ENCODE measurements around the gene PCDH1.
A peak's percentile ranks its signal among the peaks of the same experiment; 100 is the strongest.

PCDH1 gene

GRCh38 chr5:141852448-141852847 is 25.8 kb downstream of the PCDH1 start:
- DNase-seq = no peak

DNA sequence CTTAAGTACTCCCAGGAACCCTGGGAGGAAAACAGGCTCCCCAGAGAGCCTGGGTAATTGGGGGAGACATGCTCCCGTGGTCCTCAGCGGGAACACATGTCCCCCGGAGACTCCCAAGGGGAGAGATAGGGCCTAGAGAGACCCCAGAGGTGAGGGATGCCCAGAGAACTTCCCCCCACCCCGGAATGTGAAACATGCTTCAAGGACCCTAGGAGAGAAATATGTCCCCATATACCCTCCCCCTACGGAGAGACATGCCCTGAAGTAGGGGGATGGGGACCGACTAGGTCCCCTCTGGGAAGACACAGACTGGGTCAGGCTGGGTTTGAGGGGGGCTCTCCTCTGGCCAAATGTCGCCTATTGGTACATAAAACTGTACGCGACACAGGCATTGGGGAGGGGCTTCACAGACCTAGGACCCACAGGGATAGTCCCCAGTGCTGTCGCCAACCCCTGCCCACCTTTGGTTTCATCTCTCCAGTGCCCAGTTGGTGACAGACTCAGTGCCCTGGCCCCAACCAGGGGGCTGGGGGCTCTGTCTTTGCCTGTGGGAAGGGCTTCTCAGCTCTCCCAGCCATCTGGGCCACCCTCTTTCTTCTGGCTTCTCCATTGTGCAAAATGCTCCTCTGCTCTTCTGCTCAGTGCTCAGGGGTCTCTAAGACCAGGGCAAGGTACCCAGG is 26.9 kb downstream of the PCDH1 start:
- DNase-seq = no peak

GRCh38 chr5:141850786-141851185 is 27.4 kb downstream of the PCDH1 start:
- no peak for DNase-seq

GRCh38 chr5:141850244-141850768 is 27.9 kb downstream of the PCDH1 start:
- peak in 1 of 2 experiments; percentile 17 for DNase-seq

GRCh38 chr5:141849415-141850243 is 28.6 kb downstream of the PCDH1 start:
- peak; percentile 68 to 75 for DNase-seq

GRCh38 chr5:141848744-141849414 is 29.3 kb downstream of the PCDH1 start:
- no peak for DNase-seq

GRCh38 chr5:141846031-141846430 is 32.2 kb downstream of the PCDH1 start:
- peak; percentile 39 to 82 for DNase-seq

DNA sequence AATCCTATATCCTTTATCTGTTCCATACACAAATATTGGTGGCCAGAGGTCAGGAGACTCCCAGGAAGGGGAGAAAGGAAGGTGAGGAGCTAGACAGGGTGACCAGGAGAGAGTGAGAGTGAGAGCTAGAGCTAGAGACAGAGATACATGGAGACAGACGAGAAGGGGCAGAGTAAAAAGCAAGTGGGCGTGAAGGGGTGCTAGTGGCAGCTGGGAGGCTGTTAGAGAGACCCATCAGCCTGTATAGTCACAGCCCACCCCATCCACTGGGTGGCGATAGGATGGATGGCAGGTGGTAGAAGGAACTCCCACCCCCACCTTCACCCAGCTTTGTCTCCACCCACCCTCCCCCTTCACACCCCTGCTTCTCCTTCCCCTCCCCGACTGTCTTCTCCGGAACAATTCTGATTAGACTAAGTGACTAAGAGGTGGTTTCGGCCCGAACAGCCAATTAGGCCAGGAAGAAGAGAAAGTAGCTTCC is 32.8 kb downstream of the PCDH1 start:
- DNase-seq = peak in 1 of 2 experiments; percentile 5

DNA sequence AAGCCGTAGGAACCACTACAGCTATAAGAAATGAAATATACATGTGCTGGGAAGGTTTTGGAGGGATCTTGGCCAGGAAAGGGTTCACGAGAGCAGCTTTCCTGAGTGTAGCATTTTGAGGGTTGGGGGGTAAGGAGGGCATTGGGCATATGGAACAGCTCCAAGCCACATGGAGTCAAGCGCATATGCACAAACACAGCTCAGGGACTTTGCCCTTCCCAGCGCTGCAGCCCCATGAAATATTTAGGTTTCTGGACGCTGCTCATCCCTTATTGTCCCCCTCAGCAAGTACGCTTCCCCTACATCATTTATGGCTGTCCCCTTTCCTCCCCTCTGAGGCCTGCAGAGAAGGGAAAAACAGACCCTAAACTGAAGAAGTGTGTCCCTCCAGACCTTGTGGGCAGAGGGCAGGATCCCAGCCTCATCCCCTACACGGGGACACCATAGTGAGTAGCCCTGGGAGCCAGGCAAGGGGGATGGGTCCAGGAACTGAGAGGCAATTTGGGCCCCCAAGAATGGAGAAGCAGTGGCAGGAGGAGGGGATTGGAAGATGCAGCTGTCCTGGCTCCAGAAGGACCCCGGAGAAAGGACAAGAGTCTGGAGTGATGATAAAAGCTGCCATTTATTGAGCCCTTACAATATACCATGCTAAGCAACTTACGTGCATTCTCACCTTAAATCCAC is 33.7 kb downstream of the PCDH1 start:
- DNase-seq = no peak

DNA sequence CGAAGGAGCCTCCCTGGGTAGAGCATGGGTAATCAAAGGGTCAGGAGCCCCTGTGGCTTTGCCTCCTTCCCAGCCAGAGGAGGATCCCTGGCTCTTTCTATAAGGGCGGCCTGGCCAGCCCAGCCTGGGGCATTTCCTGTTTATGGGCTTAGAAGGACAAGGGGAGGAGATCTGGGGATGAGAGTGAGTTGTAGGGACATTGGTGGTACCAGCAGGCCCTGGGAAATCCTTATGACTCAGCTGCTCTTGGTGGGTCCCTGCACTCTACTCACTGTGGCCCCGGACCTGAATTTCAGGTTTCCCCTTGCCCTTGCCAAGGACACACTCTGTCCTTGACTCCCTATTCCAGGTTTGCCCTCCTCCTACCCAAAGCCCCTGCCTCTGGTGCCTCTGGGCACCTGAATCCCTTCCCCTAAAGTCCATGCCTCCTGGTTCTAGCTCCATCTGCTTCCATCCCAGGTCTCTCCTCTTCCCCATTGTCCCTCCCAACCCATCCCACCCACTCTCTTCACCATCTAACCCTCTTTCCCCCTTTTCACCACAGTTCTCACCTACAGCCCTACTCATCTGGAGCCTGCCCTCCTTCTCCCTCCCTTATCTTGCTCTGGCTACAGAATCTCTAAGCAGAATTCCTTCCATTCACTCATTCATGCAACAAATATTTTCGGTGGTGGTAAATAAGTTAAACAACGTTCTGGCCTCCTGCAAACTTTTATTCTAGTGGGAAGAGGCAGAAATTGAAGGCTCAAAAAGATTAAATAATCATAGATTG is 34.9 kb downstream of the PCDH1 start:
- DNase-seq = no peak

- DNase-seq = no peak
Observed at GRCh38 chr5:141841378-141842180, 36.6 kb downstream of the PCDH1 start.

DNA sequence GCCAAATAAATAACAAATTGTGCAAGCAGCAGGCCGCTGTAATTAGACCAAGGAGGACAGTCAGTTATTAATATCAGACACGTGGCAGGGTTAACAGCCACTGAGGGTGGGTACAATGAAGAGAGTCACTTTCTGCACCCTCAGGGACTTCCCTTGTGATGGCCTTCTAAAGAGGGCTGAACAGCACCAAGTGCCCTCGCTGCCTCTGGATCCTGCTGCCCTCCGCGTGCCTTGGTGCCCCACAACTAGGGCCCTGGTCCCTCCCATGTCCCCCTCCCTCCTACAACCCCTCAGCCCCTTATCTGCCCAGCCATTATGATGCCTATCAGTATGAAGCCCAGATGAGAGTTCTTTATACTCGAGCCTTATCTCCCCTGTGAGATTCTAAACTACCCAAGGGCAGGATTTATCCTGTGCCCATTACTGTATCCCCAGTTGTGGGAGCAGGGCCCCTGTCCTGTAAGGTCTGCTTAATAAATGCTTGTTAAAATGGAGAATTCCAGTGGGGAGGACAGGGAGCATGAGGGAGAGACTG is 37.3 kb downstream of the PCDH1 start:
- no peak for DNase-seq

GRCh38 chr5:141840280-141840812 is 37.9 kb downstream of the PCDH1 start:
- no peak for DNase-seq

DNA sequence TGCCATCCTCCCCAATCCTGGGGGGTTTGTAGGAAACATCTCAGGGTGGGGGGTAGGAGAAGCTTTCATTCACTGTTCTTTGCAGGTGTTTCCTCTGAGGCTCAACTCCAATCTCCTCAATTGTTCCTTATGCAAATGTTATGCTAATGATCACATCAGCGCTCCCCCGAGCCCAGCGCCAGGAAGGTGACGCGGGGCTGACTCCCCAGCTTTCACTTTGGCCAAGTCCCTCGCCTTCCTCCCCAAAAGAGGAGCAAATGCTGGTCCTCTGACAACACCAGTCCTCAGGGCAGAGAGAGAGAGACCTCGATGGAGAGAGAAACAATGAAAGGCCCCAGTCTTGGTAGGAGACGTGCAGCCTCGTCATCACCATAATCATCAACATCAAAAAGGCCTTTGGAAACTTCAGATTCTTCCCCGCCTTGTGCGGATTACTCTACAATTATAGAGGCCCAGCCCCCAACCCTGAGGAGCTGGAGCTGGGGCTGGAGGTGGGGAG is 39.1 kb downstream of the PCDH1 start:
- no peak for DNase-seq

- DNase-seq = no peak
Observed at GRCh38 chr5:141838326-141839014, 39.7 kb downstream of the PCDH1 start.

GRCh38 chr5:141835928-141836670 is 42.1 kb downstream of the PCDH1 start:
- no peak for DNase-seq

GRCh38 chr5:141834331-141834730 is 43.9 kb downstream of the PCDH1 start:
- no peak for DNase-seq

DNA sequence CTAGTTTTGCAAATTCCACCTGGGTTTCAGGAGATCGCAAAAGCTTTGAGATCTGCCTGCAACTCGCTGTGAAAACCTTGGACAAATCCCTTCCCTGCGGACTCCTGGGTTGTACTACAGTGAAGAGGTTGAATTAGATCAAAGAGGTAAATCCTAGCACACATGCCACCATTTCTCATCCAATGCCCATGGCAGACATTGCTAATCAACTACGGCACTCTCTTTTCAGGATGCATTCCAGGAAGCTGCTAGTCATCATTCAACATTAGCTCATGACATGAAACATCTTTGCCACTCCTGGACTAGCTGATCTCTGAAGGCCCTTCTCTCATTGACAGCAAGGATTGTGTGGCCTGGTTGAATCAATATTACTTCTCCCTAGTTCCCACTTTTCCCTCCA is 46.1 kb downstream of the PCDH1 start:
- no peak for DNase-seq

DNA sequence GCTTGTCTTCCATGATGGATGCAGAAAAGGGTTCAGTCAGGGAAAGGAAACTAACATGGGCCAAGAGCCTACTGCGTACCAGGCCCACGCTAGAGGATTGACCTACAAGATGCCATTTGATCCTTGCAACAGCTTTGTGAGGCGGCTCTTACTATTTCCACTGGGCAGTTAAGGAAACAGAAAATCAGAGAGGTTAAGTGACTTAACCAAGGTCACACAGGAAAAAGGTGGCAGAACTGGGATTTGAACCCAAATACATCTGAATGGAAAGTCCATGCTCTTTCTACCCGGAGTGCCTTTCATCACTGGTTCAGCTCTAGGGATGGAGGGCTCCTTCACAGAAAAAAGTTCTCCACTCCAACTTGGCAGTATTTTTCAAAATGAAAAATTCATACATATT is 50.0 kb downstream of the PCDH1 start:
- no peak for DNase-seq
